DMS53 treated with DMSO at 0.1 percent for 48 hours (cell line): ENCODE measurements around the gene FAM187B.
"Not testable (repeated sequence)": the region's sequence is repeated elsewhere in the genome, so short reads cannot be mapped to it uniquely, and the experiment has no call there.

Source experiments
- DNase-seq: peaks from one replicate; lab custom pipeline; 2025; ENCODE audit not compliant: unreplicated experiment; lab: John Stamatoyannopoulos, UW

FAM187B gene

GRCh38 chr19:35262101-35262761, 33.7 kb upstream of the FAM187B start:
- DNase-seq, result no peak

- DNase-seq, result no peak
Measured at GRCh38 chr19:35261356-35262100, 33.0 kb upstream of the FAM187B start.

GRCh38 chr19:35260694-35261304, 32.3 kb upstream of the FAM187B start:
- no peak for DNase-seq

- no peak for DNase-seq
Measured at GRCh38 chr19:35257113-35257461, 28.5 kb upstream of the FAM187B start.

GRCh38 chr19:35256566-35256965, 28.0 kb upstream of the FAM187B start:
- no peak for DNase-seq

- DNase-seq, result no peak
Measured at GRCh38 chr19:35254341-35255297, 26.1 kb upstream of the FAM187B start.

- DNase-seq, result no peak
Measured at GRCh38 chr19:35253316-35254286, 25.1 kb upstream of the FAM187B start.

GRCh38 chr19:35251456-35251855, 22.9 kb upstream of the FAM187B start:
- DNase-seq, result no peak

- DNase-seq, result no peak
Measured at GRCh38 chr19:35249848-35250711, 21.5 kb upstream of the FAM187B start.

- DNase-seq, result peak; percentile 43
Measured at GRCh38 chr19:35249146-35249847, 20.8 kb upstream of the FAM187B start.

GRCh38 chr19:35248310-35249145, 20.0 kb upstream of the FAM187B start, which contains the start of gene LSR:
LSR (plus strand) TSS chr19:35249002; CDS start chr19:35249023, 21 bp downstream.
- DNase-seq, result peak; percentile 94

- DNase-seq, result peak; percentile 99
Measured at GRCh38 chr19:35247526-35248309, 19.2 kb upstream of the FAM187B start.

- no peak for DNase-seq
Measured at GRCh38 chr19:35246466-35247092, 18.0 kb upstream of the FAM187B start.

GRCh38 chr19:35241417-35241816, 12.9 kb upstream of the FAM187B start:
- no peak for DNase-seq

GRCh38 chr19:35240327-35240726, 11.8 kb upstream of the FAM187B start:
- no peak for DNase-seq

GRCh38 chr19:35239597-35239996, 11.1 kb upstream of the FAM187B start:
- DNase-seq, result not testable (repeated sequence)
